ENCODE measurements around the gene PTPRE. TPM values are rescaled to one million over a fixed set of nuclear protein-coding genes. Genes with fewer than 3 reads are reported as not detected.

PTPRE gene
- total and polyA plus RNA-seq, 2 of the 4 experiments (the other 2 are of a cell fraction): 0.34 to 0.54 TPM

GRCh38 chr10:128114901-128115300 is 208.0 kb downstream of the PTPRE start:
- POLR2A ChIA-PET (ENCODE audit: unreplicated experiment): no interaction called here
- dilution Hi-C loops (cut with HindIII; ENCODE audit: low sequenced_read_pairs, unreplicated experiment): no loop called here
- peaks cover 16% of the 10 kb centered on the region for H3K36me3 ChIP-seq (ENCODE audit: control insufficient read depth, insufficient read depth, low read length)

More at GRCh38 chr10:128114901-128115300, 208.0 kb downstream of the PTPRE start:
- no peak overlapping the region for H2BK20ac ChIP-seq (ENCODE audit: low read depth, low read length)
- no TSS peak for BruUV-seq (replicated peaks)
- in situ Hi-C loops (cut with MboI; ENCODE audit: low sequenced_read_pairs): no loop called here
- H3K27me3 ChIP-seq (ENCODE audit: control insufficient read depth, insufficient read depth, low read length): no peaks in the 10 kb centered on the region
- no peak overlapping the region for H3K4me2 ChIP-seq (ENCODE audit: low read depth, low read length)
- no peak overlapping the region for H3K14ac ChIP-seq (replicated peaks; ENCODE audit: low read depth, low read length)
- no peak overlapping the region for H2BK15ac ChIP-seq (ENCODE audit: low read depth, low read length)
- peaks cover 25 to 30% of the 10 kb centered on the region in 2 experiments for H3K79me1 ChIP-seq (ENCODE audit: low read depth in 1 of 2, low read length in 2 of 2)
- no peaks in the 10 kb centered on the region for H3K9me3 ChIP-seq (ENCODE audit: control insufficient read depth, insufficient read depth, low read length)
- H2AK9ac ChIP-seq (replicated peaks; ENCODE audit: low read depth, low read length, poor library complexity): no peak overlapping the region
- H2BK5ac ChIP-seq (ENCODE audit: low read depth, low read length, poor library complexity, severe bottlenecking): no peak overlapping the region
- no peak overlapping the region for H3K4me3 ChIP-seq (ENCODE audit: insufficient read depth, low read depth, low read length)
- DNase-seq (no peak), ATAC-seq (ENCODE audit: low read depth) (no peak)
- WGBS, 2 experiments (ENCODE audit: extremely low coverage in 2 of 2, insufficient read length in 1 of 2): no CpG with 5 or more reads among the region's 2 CpGs
- H3K4ac ChIP-seq (ENCODE audit: low read depth, low read length): no peak overlapping the region
- no peak overlapping the region for H4K91ac ChIP-seq (ENCODE audit: insufficient read depth, low read depth, low read length)
- no peak overlapping the region for H3K23ac ChIP-seq (ENCODE audit: low read depth, low read length)
- intact Hi-C loops (cut with micrococcal nuclease): no loop called here
- no peak overlapping the region for H2AK5ac ChIP-seq (ENCODE audit: low read depth, low read length)
- no peak overlapping the region for H3K56ac ChIP-seq (ENCODE audit: extremely low read depth, insufficient read depth, low read length)
- no peak overlapping the region for H4K8ac ChIP-seq (ENCODE audit: low read depth in 2 of 2, low read length in 2 of 2)
- no peaks in the 10 kb centered on the region for H3K4me1 ChIP-seq (ENCODE audit: control insufficient read depth, insufficient read depth, low read length)
- TF ChIP-seq MXI1 (IDR thresholded peaks at IDR 0.05; ENCODE audit: borderline replicate concordance, low read depth, low read length) (no peak), RFX5 (IDR thresholded peaks at IDR 0.05; ENCODE audit: low read depth, low read length) (no peak), CEBPB (IDR thresholded peaks at IDR 0.05; ENCODE audit: low read depth, low read length) (no peak), CTCF (conservative IDR thresholded peaks at IDR 0.05; ENCODE audit: low read depth, low read length) (no peak), FOS (IDR thresholded peaks at IDR 0.05; ENCODE audit: low read depth, low read length) (no peak), SMC3 (IDR thresholded peaks at IDR 0.05; ENCODE audit: low read depth, low read length) (no peak), MAZ (IDR thresholded peaks at IDR 0.05; ENCODE audit: borderline replicate concordance, low read depth, low read length) (no peak), MAFK (IDR thresholded peaks at IDR 0.05; ENCODE audit: low read depth, low read length) (no peak), RCOR1 (IDR thresholded peaks at IDR 0.05; ENCODE audit: insufficient replicate concordance, low read length) (no peak), BHLHE40 (IDR thresholded peaks at IDR 0.05; ENCODE audit: low read depth, low read length) (no peak), ELK1 (IDR thresholded peaks at IDR 0.05; ENCODE audit: borderline replicate concordance, low read depth, low read length) (no peak), CHD1 (IDR thresholded peaks at IDR 0.05; ENCODE audit: low read depth, low read length) (no peak), RAD21 (IDR thresholded peaks at IDR 0.05; ENCODE audit: low read length) (no peak), USF2 (IDR thresholded peaks at IDR 0.05; ENCODE audit: low read depth, low read length) (no peak)
- H3K18ac ChIP-seq (ENCODE audit: low read depth, low read length): no peak overlapping the region
- no peak overlapping the region for H2BK120ac ChIP-seq (ENCODE audit: low read depth, low read length)
- H2AFZ ChIP-seq (replicated peaks; ENCODE audit: low read length, poor library complexity): no peak overlapping the region
- H3K9me1 ChIP-seq (ENCODE audit: insufficient read depth, low read length): 0 out of 2 replicates have a peak, but pooled peaks cover 2% of the 10 kb centered on the region
- no peak overlapping the region for H3K9ac ChIP-seq (ENCODE audit: low read depth, low read length)
- no peaks in the 10 kb centered on the region for H4K20me1 ChIP-seq (ENCODE audit: insufficient read depth, low read length)
- CTCF ChIA-PET: no interaction called here
- H4K5ac ChIP-seq (ENCODE audit: low read depth, low read length): no peak overlapping the region
- no peak overlapping the region for H3K27ac ChIP-seq (ENCODE audit: insufficient read depth, low read length)
